GM19395 (cell line): ENCODE results near the gene PET100.

Source experiments
- ATAC-seq: cut with Tn5 transposase; IDR thresholded peaks from one replicate; pipeline ENCODE4 v1.9.1; 2021; ENCODE audit warnings: mild to moderate bottlenecking, moderate library complexity; ENCODE audit not compliant: unreplicated experiment

PET100 gene

DNA sequence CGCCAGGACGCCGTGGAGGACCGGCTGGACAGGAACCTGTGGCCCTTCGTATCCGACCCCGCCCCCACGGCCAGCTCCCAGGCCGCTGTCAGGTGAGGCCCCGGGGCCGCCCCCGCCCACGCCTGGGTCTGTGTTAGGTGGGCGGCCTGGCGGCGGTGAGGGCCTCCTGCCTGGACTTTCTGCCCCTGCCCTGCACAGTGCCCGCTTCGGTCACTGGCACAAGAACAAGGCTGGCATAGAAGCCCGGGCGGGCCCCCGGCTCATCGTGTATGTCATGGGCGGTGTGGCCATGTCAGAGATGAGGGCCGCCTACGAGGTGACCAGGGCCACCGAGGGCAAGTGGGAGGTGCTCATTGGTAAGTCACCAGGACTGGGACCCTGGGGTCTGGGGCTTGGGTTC is 17.6 kb downstream of the PET100 start:
- ATAC-seq = no peak

DNA sequence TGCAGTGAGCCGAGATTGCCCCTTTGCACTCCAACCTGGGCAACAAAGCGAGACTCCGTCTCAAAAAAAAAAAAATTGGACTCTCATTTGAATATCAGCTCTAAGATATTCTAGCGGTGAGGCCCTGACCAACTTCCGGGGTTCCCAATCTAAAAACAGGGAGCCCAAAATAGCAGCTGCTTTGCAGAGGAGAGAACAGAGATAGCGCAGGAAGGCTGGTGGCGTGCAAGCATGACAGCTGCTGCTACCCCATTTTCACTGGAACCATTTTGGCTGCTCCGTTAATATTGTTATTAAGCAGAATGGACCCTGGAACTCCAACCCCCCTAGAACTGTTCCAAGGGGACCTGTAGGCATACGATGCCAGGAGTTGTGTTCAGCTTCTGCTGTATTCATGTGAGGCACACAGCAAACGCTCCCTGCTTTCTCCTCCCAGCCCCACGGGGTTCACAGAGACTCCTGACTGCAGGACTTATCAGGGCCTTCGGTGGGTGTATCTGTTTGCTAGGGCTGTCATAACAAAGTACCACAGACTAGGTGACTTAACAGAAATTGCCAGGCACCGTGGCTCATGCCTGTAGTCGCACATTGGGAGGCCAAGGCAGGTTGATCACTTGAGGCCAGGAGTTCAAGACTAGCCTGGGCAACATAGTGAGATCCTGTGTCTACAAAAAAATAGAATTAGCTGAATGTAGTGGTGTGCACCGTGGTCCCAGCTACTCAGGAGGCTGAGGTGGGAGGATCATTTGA is 18.8 kb downstream of the PET100 start:
- ATAC-seq = no peak

DNA sequence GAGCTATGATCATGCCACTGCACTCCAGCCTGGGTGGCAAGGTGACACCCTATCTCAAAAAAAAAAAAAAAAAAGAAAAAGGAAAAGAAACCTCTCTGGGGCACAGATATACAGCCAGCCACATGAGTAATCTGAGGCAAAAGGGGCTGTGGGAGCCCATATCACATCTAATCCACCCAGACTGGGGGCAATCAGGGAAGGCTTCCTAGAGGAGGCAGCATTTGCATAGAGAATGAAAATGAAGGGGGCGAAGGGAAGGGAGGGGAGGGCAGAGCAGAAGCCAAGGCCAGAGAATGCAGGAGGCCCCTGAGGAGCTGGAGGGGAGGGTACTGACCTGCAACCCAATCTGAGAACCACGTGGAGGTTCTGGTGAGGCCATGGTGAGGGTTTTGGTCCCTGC is 20.6 kb downstream of the PET100 start:
- no peak for ATAC-seq

DNA sequence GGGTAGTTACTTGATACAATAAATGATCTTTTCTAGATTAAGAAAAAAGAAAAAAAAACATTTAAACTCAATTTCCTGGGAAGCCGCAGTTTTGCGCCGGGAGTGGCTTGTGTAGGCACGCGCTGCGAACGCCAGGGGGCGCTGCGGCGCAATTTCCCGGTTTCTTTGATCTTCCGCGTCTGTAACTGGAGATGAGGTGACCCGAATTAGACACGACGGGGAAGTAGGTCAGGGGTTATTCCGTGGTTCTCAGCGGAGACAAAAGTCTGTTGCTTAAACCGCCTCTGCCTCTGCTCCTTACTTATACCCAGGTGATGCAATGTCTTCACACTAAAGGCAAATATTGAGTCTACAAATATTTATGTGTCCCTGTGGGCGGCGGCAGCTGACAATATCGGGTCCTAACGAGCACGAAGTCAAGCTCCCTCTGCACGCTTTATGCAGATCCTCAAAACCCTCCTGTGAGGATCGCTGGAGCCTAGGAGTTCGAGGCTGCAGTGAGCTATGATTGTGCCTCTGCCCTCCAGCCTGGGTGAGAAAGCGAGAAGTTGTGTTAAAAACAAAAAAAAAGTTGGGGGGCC is 22.6 kb downstream of the PET100 start:
- ATAC-seq = no peak

DNA sequence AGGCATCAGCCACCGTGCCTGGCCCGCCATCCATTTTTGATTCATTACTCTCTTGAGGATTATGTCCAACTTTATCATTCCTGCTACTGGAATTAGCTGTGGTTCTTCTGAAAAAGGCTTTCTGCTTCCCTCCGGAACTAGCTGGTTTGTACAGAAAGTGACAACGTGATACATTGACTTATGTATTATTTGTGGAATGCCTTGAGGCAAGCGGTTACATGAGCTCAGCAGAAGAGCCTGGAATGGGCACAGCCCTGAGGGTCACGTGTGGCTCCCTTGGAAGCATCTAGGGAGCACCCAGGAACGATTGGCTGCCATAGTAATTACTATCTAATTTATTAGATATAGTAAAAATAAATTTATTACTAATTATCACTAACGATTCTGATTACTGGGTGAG is 24.8 kb downstream of the PET100 start:
- ATAC-seq = no peak

DNA sequence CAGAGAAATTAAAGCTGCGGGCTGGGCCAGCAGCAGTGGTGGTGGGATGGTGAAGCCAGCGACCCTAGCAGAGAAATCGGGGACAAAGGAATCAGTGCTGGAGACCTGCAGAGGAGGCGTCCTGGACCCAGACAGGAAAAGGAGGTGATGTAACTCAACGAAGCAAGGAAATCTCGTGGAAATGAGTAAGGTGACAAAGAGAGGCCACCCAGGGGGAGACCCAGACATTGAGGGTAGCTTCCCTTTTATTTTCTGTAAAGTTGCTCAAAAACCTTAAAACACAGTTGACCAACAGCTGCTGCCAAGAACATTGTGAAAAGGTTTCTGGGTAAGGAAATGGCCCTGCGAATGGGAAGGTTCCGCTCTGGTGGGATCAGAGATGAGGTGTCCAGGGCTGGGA is 26.0 kb downstream of the PET100 start:
- no peak for ATAC-seq

DNA sequence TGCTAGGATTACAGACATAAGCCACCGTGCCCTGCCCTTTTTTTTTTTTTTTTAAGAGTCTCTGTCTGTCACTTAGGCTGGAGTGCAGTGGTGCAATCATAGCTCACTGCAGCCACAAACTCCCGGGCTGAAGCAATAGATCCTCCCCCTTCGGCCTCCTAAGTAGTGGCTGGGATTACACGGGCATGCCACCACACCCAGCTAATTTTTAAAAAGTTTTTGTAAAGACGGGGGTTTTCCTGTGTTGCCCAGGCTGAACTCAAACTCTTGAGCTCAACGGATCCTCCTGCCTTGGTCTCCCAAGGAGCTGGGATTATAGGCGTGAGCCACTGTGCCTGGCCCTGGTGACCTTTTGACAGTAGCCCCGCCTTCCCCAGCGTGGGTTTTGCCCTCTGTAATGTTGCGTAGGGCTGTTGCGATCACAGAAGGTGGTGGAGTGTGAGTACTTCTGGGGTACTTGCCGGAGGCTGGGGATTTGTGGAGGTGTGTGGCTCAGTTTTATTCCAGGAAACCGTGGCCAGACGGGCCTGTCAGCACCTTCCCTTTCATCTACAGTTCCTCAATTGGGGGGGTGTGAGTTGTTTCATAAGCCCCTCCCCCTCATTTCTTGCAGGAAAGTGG is 27.6 kb downstream of the PET100 start:
- no peak for ATAC-seq

DNA sequence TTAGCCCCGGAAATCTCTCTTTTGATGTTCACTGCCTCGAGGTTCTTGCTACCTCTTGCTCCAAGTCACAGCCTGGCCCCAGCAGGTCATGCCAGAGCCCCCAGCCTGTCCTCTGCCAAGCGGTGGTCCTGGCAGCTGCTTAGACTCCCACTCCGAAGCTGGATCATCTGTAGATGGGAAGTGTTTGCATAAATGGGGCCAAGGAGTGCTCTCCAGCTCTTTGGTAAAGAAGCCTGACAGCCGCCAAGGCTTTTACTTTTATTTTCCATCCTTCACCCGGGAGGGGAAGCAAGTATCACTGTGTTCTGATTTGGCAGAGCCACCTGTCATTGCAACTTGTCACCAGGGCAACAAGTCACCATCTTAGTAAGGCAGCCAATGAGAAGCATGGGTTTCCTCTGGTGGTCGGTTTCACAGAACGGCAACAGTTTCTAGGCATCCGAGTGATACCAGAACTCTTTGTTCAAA is 28.7 kb downstream of the PET100 start:
- peak; percentile 68 for ATAC-seq

DNA sequence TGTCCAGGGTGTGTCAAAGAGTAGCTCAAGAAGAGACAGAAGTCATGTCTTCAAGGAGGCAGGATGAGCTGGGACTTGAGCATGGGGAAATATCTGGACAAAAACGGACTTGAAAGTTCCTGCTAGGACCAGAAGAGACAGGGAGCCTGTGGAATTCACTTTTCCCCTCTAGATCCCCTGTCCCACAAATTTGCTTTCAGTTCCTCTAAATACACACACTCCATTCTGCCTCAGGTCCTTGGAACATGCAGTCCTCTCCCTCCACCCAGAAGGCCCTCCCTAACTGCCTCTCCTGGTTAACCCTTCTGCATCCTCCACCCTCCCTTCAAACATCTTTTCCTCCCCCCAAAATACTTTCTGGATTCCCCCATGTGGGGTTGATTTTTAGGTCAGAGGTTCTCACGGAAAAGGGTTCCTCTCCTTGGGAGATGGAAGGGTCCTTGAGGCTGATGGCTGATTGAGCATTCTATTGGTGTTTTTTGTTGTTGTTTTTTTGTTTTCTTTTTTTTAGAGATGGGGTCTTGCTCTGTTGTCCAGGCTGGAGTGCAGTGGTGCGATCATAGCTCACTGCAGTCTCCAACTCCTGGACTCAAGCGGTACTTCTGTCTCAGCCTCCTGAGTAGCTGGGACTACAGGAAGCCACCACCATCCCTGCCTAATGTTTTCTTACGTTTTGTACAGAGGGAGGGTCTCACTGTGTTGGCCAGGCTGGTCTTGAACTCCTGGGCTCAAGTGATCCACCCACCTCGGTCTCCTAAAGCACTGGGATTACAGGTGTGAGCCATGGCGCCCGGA is 32.3 kb downstream of the PET100 start:
- ATAC-seq = no peak

DNA sequence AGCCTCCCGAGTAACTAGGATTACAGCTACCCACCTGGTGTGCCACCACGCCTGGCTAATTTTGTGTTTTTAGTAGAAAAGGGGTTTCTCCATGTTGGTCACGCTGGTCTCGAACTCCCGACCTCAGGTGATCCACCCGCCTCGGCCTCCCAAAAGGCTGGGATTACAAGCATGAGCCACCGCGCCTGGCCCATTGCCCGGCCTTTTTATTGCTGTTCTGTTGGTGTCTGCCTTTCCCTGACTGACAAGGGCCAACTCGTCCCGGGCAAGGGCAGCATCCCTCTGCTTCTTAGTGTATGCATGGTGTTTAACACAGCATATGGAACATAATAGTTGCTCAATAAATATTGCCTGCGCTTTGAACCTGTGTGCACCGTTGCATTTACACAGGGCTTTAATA is 33.1 kb downstream of the PET100 start:
- ATAC-seq = no peak

DNA sequence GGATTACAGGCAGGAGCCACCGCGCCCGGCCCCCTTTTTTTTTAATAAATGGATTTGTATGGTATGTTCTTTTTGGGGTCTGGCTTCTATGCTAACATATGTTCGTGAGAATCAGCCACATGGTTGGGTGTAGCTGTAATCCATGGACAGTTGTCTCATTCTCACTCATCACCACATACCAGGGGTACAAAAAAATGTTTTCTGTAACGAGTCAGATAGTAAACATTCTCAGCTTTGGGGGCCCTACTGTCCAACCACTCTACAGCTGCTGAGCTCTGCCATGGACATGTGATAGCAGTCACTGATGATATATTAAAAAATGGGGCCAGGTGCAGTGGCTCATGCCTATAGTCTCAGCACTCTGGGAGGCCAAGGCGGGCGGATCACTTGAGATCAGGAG is 34.1 kb downstream of the PET100 start:
- no peak for ATAC-seq

DNA sequence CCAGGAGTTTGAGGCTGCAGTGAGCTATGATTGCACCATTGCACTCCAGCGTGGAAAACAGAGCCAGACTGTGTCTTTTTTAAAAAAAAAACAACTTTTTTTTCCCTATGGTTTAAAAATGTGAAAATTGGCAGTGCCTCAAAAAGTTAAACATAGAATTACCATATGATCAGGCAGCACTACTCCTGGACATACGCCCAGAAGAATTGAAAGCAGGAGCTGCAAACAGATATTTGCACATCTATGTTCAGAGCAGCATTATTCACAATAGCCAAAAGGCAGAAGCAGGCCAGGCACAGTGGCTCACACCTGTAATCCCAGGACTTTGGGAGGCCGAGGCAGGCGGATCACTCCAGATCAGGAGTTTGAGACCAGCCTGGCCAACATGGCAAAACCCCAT is 35.5 kb downstream of the PET100 start:
- no peak for ATAC-seq

DNA sequence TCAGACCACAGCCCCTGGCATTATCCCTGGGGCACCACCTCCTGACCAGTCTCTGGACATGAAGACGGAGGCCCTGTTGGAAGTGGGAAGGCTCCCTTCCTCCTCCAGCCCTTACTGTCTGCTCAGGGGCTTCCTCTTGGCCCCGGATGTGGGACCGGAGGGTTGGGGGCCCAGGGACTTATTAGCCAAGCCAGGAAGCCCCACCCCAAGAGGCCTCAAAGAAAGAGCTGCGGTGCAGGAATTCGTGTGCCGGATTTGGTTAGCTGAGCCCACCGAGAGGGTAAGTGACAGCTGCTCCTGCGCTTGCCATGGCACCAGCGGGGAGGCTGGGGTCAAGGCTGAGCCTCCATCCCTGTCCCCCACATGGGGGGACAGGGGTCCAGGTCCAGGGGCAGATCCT is 39.2 kb downstream of the PET100 start, which contains the start of gene RETN:
Gene RETN, plus strand, starts transcription at position 208 of the 400 bp plus-strand sequence. CDS start 278 bp downstream, outside the sequence.
- no peak for ATAC-seq

DNA sequence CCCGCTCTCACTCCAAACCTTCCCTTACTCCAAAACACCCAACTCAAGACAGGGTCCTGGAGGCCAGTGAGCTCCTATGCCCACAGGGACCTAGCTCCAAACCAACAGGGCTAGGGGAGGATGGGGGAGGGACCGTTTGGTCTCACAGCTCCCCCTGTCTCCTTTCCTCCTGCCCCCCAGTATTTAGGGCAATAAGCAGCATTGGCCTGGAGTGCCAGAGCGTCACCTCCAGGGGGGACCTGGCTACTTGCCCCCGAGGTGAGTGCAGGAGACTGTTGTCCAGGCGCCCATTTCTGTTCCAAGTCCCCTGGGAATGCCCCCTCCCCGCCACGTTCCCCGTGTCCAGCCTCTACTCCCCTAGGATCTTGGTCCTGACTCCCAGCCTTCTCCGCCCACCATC is 40.0 kb downstream of the PET100 start:
- ATAC-seq = no peak

DNA sequence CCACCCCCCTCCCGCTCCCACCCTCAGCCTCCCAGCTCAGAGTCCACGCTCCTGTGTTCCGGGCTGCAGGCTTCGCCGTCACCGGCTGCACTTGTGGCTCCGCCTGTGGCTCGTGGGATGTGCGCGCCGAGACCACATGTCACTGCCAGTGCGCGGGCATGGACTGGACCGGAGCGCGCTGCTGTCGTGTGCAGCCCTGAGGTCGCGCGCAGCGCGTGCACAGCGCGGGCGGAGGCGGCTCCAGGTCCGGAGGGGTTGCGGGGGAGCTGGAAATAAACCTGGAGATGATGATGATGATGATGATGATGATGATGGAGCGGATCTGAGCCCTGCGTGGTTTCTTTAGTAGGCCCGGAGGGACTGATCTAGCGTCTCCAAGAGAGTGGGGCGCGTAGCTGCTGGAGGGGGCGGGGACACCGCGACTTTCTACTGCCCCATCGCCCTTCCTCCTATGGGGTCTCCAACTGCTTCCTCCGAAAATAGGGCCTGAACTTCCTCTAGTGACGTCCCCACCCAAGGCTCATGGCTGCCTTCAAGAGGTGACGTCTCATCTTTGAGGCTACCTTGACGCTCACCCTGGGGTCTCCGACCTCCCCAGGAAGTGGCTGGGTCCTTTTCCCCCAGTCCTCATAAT is 40.7 kb downstream of the PET100 start:
- no peak for ATAC-seq

DNA sequence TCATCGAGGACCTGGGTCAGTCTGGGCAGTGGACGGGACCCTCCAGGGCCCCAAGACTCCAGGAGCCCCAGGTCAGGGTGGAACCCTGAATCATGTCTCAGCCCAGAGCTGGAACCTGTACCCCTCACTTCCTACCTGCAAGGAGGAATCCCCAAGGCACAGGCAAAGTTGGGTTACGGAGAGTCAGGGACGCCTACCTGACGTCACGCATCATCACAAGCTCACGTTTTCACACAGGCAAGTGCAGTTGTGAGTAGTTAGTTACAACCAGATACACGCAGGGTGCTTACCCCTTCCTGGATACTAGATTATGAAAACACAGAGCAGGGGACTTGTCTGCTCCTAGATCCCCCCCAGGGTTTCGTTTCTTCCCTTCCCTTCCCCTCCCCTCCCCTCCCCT is 41.2 kb downstream of the PET100 start:
- ATAC-seq = no peak

DNA sequence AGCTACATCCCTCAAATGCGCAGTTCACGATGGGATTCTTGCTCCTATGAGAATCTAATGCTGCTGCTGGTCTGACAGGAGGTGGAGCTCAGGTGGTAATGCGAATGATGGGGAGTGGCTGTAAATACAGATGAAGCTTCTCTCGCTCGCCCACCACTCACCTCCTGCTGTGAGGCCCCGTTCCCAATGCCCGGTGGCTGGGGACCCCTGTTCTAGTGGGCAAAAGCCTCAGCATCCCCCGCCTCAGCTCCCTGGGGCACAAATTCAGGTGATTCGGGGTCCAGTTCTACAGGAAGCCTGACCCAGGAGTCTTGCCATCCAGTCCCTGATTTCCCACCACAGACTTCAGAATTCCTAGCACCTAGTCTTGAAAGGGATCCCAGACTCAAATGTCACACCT is 42.9 kb downstream of the PET100 start:
- ATAC-seq = no peak

DNA sequence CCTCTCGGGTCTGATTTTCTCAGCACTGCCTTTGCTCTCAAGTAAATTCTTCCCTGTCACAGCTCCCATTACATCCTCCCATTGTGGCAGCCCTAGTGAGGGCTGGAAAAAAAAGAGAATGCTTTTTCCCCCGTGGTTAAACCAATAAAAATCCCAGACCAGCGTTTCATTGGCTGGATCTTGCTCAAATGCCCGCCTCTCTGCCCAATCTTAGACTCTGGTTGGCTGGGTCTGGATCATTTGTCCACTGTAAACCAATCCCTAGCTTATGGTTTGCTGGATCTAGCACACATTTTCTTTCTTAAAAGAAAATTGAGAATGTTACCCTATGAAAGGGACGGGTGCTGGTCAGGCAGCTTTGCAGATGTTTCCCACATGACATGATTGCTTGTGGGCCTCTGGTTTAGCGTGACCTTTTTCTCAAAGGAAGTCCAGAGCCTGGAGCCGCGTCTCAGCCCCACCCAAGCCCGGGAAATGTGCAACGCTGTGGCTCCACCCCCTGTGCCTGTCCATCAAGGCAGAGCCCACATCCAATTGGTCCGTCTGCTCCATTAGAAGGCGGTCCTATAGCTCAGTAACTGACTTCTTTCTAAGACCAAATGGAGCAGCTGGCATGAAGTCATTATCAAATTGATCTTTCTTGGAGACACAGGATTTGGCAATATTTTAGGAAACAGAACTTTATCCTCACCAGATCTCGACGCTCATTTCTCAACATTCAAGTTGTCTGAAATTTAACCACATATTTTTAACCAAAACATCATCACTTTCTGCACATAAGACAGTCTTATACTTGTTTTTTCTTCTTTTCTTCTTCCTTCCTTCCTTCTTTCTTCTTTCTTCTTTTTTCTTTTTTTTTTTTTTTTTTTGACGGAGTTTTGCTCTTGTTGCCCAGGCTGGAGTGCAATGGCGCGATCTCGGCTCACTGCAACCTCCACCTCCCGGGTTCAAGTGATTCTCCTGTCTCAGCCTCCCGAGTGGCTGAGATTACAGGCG is 44.7 kb downstream of the PET100 start:
- no peak for ATAC-seq

DNA sequence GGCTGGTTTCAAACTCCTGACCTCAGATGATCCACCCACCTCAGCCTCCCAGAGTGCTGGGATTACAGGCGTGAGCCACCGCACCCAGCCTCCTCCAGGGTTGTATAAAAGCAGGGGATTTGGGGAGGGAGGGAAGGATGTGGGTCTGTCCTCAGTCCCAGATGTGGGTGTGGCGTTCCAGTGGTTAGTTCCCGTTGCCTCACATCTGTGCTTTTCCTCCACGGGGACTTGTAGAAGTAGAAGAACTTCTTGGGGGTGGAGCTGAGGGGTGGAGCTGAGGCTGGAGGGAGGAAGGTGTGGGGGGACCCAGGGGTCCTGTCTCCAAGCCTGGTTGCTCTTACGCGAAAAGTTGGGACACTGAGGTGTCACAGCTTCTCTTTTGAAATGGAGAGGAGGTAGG is 46.8 kb downstream of the PET100 start:
- no peak for ATAC-seq

DNA sequence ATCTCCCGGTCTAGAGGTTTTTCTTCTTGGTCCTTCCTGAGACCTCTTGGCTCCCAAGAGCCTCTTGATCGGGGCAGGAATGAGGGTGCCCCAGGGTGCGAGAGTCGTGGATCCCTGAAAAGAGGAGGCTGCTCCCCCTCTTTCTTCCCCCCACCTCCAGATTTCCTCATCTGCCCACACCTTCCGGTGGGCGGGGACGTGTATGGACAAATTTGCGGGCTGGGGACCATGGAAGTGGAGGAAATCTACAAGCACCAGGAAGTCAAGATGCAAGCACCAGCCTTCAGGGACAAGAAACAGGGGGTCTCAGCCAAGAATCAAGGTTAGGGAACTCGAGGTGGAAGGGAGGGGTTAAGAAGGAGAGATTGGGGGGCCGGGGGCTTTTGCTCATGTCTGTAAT is 47.3 kb downstream of the PET100 start, which contains the start of gene MCEMP1:
Gene MCEMP1, plus strand, starts transcription at position 237 of the 400 bp plus-strand sequence. Its CDS starts 31 bp downstream, at position 268.
- ATAC-seq = no peak
